Ovary (tissue), 9 donors: ENCODE data around the gene SCRN2. TPM values are rescaled to one million over a fixed set of nuclear protein-coding genes. Genes with fewer than 3 reads are reported as not detected.

Experiments
- DNase-seq, 5 donors: peaks; one replicate each; pipeline ENCODE4 v3.0.0-alpha.2; 2019 to 2020
- H3K27ac ChIP-seq, 2 donors: fragments of 200-600 bp; one replicate each; pipeline versions ENCODE4 v1.5.1 to v1.8.0; 2019 to 2022
- H3K27me3 ChIP-seq: fragments of 200-600 bp; one replicate; pipeline ENCODE4 v1.8.0; 2022
- H3K36me3 ChIP-seq: fragments of 200-600 bp; sonication (generic); one replicate; pipeline ENCODE4 v1.5.1; 2019
- H3K4me1 ChIP-seq: one replicate; pipeline ENCODE4 v1.8.1; 2013; ENCODE audit warnings: mild to moderate bottlenecking, moderate library complexity; ENCODE audit not compliant: insufficient read depth
- H3K4me3 ChIP-seq: fragments of 200-600 bp; sonication (generic); one replicate; pipeline ENCODE4 v1.5.1; 2017
- H3K9me3 ChIP-seq, 2 donors: fragments of 200-600 bp in 1 of 2; sonication (generic) in 1 of 2; one replicate each; pipeline versions ENCODE4 v1.5.1 to v1.8.1; 2013 to 2019; ENCODE audit warnings: mild to moderate bottlenecking in 1 of 2, moderate library complexity in 1 of 2
- EP300 ChIP-seq: sonication (generic); formaldehyde crosslinking; IDR thresholded peaks from one replicate; pipeline ENCODE4 v1.6.1; 2017; ENCODE audit warnings: antibody characterized with exemption
- POLR2A ChIP-seq: fragments of 450-650 bp; IDR thresholded peaks from one replicate; pipeline ENCODE4 v1.6.1; 2017; ENCODE audit warnings: antibody characterized with exemption, mild to moderate bottlenecking, moderate library complexity
- WGBS, 3 donors: extraction: QIAGEN DNeasy Blood & Tissue Kit in 1 of 3; methylation state at CpG; one replicate each; pipeline versions ENCODE4 v1.1.5 to v1.1.7; 2013 to 2017; 5-methylcytosine and 5-hydroxymethylcytosine counted together
- intact Hi-C, 4 donors: fragments of 100-400 bp; cut with DNase I; formaldehyde crosslinking; loops; one replicate each; pipeline versions ENCODE4 v1.11.0 to v1.15.1; 2022 to 2023
- polyA plus RNA-seq, 2 donors: library from polyadenylated mRNA; stranded (reverse); fragments of 200-250 nt in 1 of 2; fragments of 350-450 nt in 1 of 2; fragmentation: Illumina TruSeq in 1 of 2; extraction: RNeasy Lipid Tissue Mini Kit (QIAGEN cat#74804) in 1 of 2; gene quantifications; one replicate each; pipeline ENCODE4 v1.2.3, GENCODE V29; 2013 to 2014
- total RNA-seq, 7 donors: library from RNA; depleted of rRNA in 2 of 7; stranded (reverse); fragments of >200 nt in 2 of 7; fragmentation: NEBNext Ultra II Directional in 3 of 7; extraction: Animal tissue kit (Norgen Biotek cat#: 25700) in 3 of 7; gene quantifications; one replicate each; pipeline versions ENCODE4 v1.1.0 to v1.2.4, GENCODE V29; 2016 to 2023
- TF ChIP-seq, protein P1 (sequence below), 3 donors: fragments of 450-650 bp in 2 of 3; fragments of 200-600 bp in 1 of 3; IDR thresholded peaks; one replicate each; pipeline versions ENCODE4 v1.5.1 to v1.8.0; 2016 to 2022; ENCODE audit warnings: antibody characterized with exemption in 3 of 3, mild to moderate bottlenecking in 1 of 3
- donor health status: DM: no; HTN: no; CAD: no; lungs with moderate emphysema.
- donor health status: DM: no; HTN: no; CAD: no.
- donor health status: Bipolar disorder and iron deficiency.
- donor health status: DM: yes; HTN: yes; CAD: no.
- donor health status: DM: no; HTN: no; CAD: no.
- donor health status: DM: yes; HTN: yes; CAD: no.

Gene SCRN2
- total and polyA plus RNA-seq, 9 donors = 5.6 to 45.5 (median 36.8) TPM

DNA sequence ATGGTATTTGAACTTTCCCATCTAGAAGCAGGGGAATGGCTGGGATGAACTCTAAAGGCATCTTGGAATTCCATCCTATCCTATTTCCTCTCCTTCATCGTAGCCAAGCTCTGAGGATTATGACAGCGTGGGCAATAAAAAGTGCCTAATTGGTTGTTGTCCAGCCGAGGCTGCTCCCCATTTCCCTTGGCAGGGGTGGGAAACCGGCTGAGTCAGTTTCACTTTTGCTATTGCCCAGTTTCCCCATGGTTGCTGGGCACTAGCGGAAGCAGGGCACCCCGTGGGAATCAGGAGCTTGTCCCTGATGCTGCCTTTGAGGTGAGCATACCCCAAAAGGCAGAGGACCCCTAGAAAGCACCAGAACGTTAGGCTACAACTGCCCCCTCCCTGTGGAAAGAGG is 41.2 kb upstream of the SCRN2 start:
- H3K36me3 ChIP-seq = no peaks in the 10 kb centered on the region
- 49 to 60% (median 54%) methylated on average over 7 of the region's 7 CpGs for WGBS, 3 donors
- H3K4me3 ChIP-seq = no peak overlapping the region
- no peak for DNase-seq
- H3K27ac ChIP-seq = no peak overlapping the region
- no peaks in the 10 kb centered on the region for H3K27me3 ChIP-seq
- intact Hi-C loops = loop anchor here in 1 of 4 donors (5.0 kb wide), 1 partner anchor 35 kb away; no protein-coding TSS in a partner anchor
- TF ChIP-seq POLR2A (no peak), EP300 (no peak)
- TF ChIP-seq, protein P1, sequence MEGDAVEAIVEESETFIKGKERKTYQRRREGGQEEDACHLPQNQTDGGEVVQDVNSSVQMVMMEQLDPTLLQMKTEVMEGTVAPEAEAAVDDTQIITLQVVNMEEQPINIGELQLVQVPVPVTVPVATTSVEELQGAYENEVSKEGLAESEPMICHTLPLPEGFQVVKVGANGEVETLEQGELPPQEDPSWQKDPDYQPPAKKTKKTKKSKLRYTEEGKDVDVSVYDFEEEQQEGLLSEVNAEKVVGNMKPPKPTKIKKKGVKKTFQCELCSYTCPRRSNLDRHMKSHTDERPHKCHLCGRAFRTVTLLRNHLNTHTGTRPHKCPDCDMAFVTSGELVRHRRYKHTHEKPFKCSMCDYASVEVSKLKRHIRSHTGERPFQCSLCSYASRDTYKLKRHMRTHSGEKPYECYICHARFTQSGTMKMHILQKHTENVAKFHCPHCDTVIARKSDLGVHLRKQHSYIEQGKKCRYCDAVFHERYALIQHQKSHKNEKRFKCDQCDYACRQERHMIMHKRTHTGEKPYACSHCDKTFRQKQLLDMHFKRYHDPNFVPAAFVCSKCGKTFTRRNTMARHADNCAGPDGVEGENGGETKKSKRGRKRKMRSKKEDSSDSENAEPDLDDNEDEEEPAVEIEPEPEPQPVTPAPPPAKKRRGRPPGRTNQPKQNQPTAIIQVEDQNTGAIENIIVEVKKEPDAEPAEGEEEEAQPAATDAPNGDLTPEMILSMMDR (IDR thresholded peaks at IDR 0.05) = no peak
- H3K9me3 ChIP-seq = no peaks in the 10 kb centered on the region
- no peaks in the 10 kb centered on the region for H3K4me1 ChIP-seq

DNA sequence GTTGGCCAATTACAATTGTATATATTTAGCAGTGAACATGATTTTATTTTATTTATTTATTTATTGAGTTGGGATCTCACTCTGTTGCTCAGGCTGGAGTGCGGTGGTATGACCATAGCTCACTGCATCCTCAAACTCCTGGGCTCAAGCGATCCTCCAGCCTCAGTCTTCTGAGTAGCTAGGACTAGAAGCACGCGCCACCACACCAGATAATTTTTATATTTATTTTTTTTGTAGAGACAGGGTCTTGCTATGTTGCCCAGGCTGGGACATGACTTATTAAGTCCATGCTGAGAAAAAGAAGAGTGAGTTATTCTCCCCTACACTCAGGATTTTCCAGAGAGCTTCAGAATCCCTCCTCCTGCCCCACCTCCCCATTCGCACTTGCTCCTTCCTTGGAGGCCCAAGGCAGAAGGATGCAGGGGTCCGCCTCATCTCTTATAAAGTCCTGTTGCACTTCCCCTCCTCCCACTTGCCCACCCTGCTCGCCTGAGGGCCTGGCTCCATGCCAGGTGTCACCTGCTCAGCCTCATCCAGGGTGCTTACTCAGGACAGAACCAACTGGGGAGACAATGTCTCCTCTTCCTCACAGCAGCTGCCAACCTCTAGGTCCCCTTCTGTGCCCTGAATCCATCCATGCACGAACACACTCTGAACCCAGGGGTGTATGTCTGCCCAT is 38.8 kb upstream of the SCRN2 start:
- H3K27ac ChIP-seq = no peak overlapping the region
- WGBS, 3 donors = 80 to 85% (median 83%) methylated on average over 8 of the region's 8 CpGs
- no peak for TF ChIP-seq POLR2A
- TF ChIP-seq EP300 = no peak
- TF ChIP-seq, protein P1 (IDR thresholded peaks at IDR 0.05) = no peak
- H3K4me1 ChIP-seq = no peaks in the 10 kb centered on the region
- H3K36me3 ChIP-seq = no peaks in the 10 kb centered on the region
- no peak overlapping the region for H3K4me3 ChIP-seq
- no peaks in the 10 kb centered on the region for H3K9me3 ChIP-seq
- intact Hi-C loops = loop anchor here in 1 of 4 donors (5.0 kb wide), 1 partner anchor 33 kb away; no protein-coding TSS in a partner anchor
- no peak for DNase-seq
- H3K27me3 ChIP-seq = no peaks in the 10 kb centered on the region

DNA sequence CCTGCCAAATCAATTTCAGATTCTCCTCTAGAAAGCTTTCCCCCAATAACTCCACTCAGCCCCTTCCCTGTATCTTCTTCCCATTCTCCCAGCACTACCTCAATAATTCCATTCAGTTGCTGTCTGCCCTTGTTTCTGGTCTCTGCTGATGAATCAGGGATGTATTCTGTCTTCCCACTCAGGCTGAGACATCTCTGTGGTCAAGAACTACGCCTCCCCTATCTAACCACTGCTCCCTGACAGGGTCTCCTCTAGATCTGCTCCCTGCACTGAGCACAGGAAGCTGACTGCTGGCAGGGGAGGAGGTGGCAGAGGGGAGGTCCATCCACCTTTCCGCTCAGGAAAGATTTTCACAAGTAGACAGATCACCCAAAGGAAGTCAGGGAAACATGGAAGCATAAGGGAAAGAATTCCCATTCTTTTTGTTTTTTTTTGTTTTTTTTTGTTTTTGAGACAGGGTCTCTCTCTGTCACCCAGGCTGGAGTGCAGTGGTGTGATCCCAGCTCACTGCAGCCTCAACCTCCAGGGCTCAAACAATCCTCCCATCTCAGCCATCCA is 38.0 kb upstream of the SCRN2 start:
- WGBS, 3 donors = 52 to 70% (median 59%) methylated on average over 2 of the region's 2 CpGs
- no peak for DNase-seq

DNA sequence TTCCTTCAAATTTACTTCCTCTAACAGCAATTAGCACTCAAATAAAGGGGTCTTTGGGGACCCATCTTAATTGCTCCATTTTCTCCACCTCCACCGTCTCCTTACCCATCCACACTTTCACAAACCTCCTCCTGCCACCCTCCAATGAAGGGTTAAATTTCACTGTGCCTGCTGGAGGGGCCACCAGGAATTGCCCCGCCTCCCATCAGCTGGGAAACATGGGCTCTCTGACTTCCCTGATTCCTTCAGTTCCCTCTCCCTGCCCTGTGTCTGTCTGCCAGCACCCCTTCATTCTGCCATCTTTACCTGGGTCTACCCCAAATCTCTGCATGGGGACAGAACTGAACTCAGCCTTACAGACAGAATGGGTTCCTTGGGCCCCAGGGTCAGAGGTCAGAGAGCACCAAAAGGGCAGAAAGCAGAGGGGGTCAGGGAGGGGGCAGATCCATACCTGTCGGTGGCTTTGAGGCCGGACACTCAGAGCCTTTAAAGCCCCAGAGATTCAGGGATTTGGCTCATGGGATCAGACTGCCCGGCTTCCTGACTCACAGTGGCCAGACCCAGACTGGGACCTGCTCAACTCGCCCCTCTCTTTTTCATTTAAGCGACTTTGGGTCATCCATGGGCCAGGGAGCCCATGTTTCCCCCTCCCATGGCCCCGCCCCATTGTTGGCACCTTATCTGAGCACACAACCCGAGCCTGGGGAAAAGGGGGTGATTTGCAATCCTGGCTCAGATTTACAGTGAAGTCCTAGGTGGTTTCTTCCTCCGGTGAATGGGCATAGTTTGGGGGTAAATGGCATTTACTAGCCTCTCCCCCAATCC is 37.3 kb upstream of the SCRN2 start:
- Histone ChIP-seq H3K9me3 (no peaks in the 10 kb centered on the region), H3K27ac (no peak overlapping the region), H3K36me3 (no peaks in the 10 kb centered on the region), H3K4me1 (no peaks in the 10 kb centered on the region), H3K27me3 (no peaks in the 10 kb centered on the region), H3K4me3 (no peak overlapping the region)
- intact Hi-C loops = no loop called here
- 73 to 77% (median 74%) methylated on average over 10 of the region's 10 CpGs for WGBS, 3 donors
- DNase-seq = no peak
- no peak for TF ChIP-seq POLR2A
- no peak for TF ChIP-seq EP300
- TF ChIP-seq, protein P1 (IDR thresholded peaks at IDR 0.05) = no peak

More for the DNA sequence above, 38.0 kb upstream of the SCRN2 start:
- TF ChIP-seq, protein P1 (IDR thresholded peaks at IDR 0.05) = no peak
- no peak for TF ChIP-seq POLR2A
- no peak for TF ChIP-seq EP300
- H3K36me3 ChIP-seq = no peaks in the 10 kb centered on the region
- no peaks in the 10 kb centered on the region for H3K27me3 ChIP-seq
- H3K4me1 ChIP-seq = no peaks in the 10 kb centered on the region
- no peaks in the 10 kb centered on the region for H3K9me3 ChIP-seq
- no peak overlapping the region for H3K4me3 ChIP-seq
- intact Hi-C loops = no loop called here
- H3K27ac ChIP-seq = no peak overlapping the region
